GM18511 (cell line): ENCODE data around the gene SEC22C.
"Not testable (repeated sequence)": the region's sequence is repeated elsewhere in the genome, so short reads cannot be mapped to it uniquely, and the experiment has no call there.

Source experiments
- ATAC-seq: cut with Tn5 transposase; IDR thresholded peaks from one replicate; pipeline ENCODE4 v1.9.1; 2021; ENCODE audit warnings: mild to moderate bottlenecking, moderate library complexity; ENCODE audit not compliant: unreplicated experiment

Gene SEC22C

GRCh38 chr3:42582474-42583070 lies 805 bp upstream of the SEC22C start:
- no peak for ATAC-seq

- ATAC-seq, result no peak
Observed at GRCh38 chr3:42581400-42581708, 413 bp downstream of the SEC22C start.

- not testable (repeated sequence) for ATAC-seq
Observed at GRCh38 chr3:42579346-42579745, 2.4 kb downstream of the SEC22C start.

GRCh38 chr3:42578054-42578453 lies 3.7 kb downstream of the SEC22C start:
- no peak for ATAC-seq

- ATAC-seq, result no peak
Observed at GRCh38 chr3:42575137-42575741, 6.5 kb downstream of the SEC22C start.

- no peak for ATAC-seq
Observed at GRCh38 chr3:42572278-42572677, 9.5 kb downstream of the SEC22C start.

- ATAC-seq, result no peak
Observed at GRCh38 chr3:42569593-42570142, 12.1 kb downstream of the SEC22C start.

GRCh38 chr3:42562047-42562907 lies 19.5 kb downstream of the SEC22C start:
- ATAC-seq, result no peak

GRCh38 chr3:42557854-42558253 lies 23.9 kb downstream of the SEC22C start:
- ATAC-seq, result no peak

GRCh38 chr3:42556817-42557216 lies 24.9 kb downstream of the SEC22C start:
- not testable (repeated sequence) for ATAC-seq

- ATAC-seq, result peak; percentile 68
Observed at GRCh38 chr3:42556089-42556632, 25.6 kb downstream of the SEC22C start.

GRCh38 chr3:42552830-42553229 lies 28.9 kb downstream of the SEC22C start:
- no peak for ATAC-seq

- ATAC-seq, result no peak
Observed at GRCh38 chr3:42550250-42550649, 31.5 kb downstream of the SEC22C start.

GRCh38 chr3:42549131-42549530 lies 32.6 kb downstream of the SEC22C start:
- ATAC-seq, result no peak

GRCh38 chr3:42547401-42547945 lies 34.3 kb downstream of the SEC22C start:
- ATAC-seq, result no peak

GRCh38 chr3:42546691-42547213 lies 35.0 kb downstream of the SEC22C start:
- no peak for ATAC-seq

GRCh38 chr3:42545284-42545900 lies 36.4 kb downstream of the SEC22C start:
- no peak for ATAC-seq

- ATAC-seq, result no peak
Observed at GRCh38 chr3:42544492-42545283, 37.1 kb downstream of the SEC22C start.

- no peak for ATAC-seq
Observed at GRCh38 chr3:42541079-42541478, 40.7 kb downstream of the SEC22C start.
